ENCODE data around the gene ELFN1. TPM values are rescaled to one million over a fixed set of nuclear protein-coding genes. Genes with fewer than 3 reads are reported as not detected.

ELFN1 gene
- total RNA-seq, 2 donors from 2014 or later, result 0.12 to 0.40 TPM

- Histone ChIP-seq H3K27ac (no peak overlapping the region), H3K9me3 (no peaks in the 10 kb centered on the region), H3K4me1 (peaks cover 16% of the 10 kb centered on the region), H3K9ac (ENCODE audit: low read depth in 2 of 2, low read length in 2 of 2) (no peak overlapping the region), H3K27me3 (peaks cover 83% of the 10 kb centered on the region), H3K36me3 (no peaks in the 10 kb centered on the region), H3K4me3 (peak overlapping the region; percentile 25)
- no peak for DNase-seq
- no peak for TF ChIP-seq CTCF (IDR thresholded peaks at IDR 0.05)
- intact Hi-C loops (cut with DNase I), result no loop called here
These were observed 2.3 kb upstream of the ELFN1 start for GRCh38 chr7:1667566-1668395.

- Histone ChIP-seq H3K4me1 (peaks cover 16% of the 10 kb centered on the region), H3K9ac (ENCODE audit: low read depth in 2 of 2, low read length in 2 of 2) (no peak overlapping the region), H3K9me3 (no peaks in the 10 kb centered on the region), H3K27ac (no peak overlapping the region), H3K36me3 (no peaks in the 10 kb centered on the region), H3K4me3 (no peak overlapping the region), H3K27me3 (peaks cover 83% of the 10 kb centered on the region)
- intact Hi-C loops (cut with DNase I), result no loop called here
- DNase-seq, result no peak
- no peak for TF ChIP-seq CTCF (IDR thresholded peaks at IDR 0.05)
These were observed 1.5 kb upstream of the ELFN1 start for GRCh38 chr7:1668396-1669063.

GRCh38 chr7:1669064-1669951 lies 769 bp upstream of the ELFN1 start:
- no peaks in the 10 kb centered on the region for H3K9me3 ChIP-seq
- intact Hi-C loops (cut with DNase I), result no loop called here
- no peaks in the 10 kb centered on the region for H3K36me3 ChIP-seq
- no peak overlapping the region for H3K4me3 ChIP-seq
- peaks cover 76% of the 10 kb centered on the region for H3K27me3 ChIP-seq
- no peak overlapping the region for H3K27ac ChIP-seq
- DNase-seq, result no peak
- H3K9ac ChIP-seq (ENCODE audit: low read depth in 2 of 2, low read length in 2 of 2), result no peak overlapping the region
- TF ChIP-seq CTCF (IDR thresholded peaks at IDR 0.05), result no peak
- H3K4me1 ChIP-seq, result peaks cover 16% of the 10 kb centered on the region

- TF ChIP-seq CTCF (IDR thresholded peaks at IDR 0.05), result no peak
- no peak overlapping the region for H3K4me3 ChIP-seq
- H3K27me3 ChIP-seq, result peaks cover 61% of the 10 kb centered on the region
- no peak overlapping the region for H3K27ac ChIP-seq
- no peak overlapping the region for H3K9ac ChIP-seq (ENCODE audit: low read depth in 2 of 2, low read length in 2 of 2)
- no peaks in the 10 kb centered on the region for H3K9me3 ChIP-seq
- intact Hi-C loops (cut with DNase I), result no loop called here
- DNase-seq, result no peak
- H3K4me1 ChIP-seq, result peaks cover 10% of the 10 kb centered on the region
- H3K36me3 ChIP-seq, result no peaks in the 10 kb centered on the region
These were observed 967 bp downstream of the ELFN1 start for GRCh38 chr7:1670894-1671593.

All from colonic mucosa (tissue), 4 donors.